Panc1 (cell line): ENCODE measurements around the gene RPL19. TPM values are rescaled to one million over a fixed set of nuclear protein-coding genes. Genes with fewer than 3 reads are reported as not detected.

Experiments
- ATAC-seq: fragments of 200-7000 bp; cut with Tn5 transposase; 2 replicates; pipeline ENCODE4 v1.9.1; 2020; ENCODE audit warnings: mild to moderate bottlenecking, moderate library complexity
- BruUV-seq: library from RNA; stranded (reverse); fragments of 400-500 nt; replicated peaks from 2 replicates; lab custom pipeline; 2021; lab: Mats Ljungman, UMichigan
- CTCF ChIA-PET: fragments of 300-600 bp; sonication (Branson Sonifier 250); formaldehyde crosslinking; loops from one replicate; lab custom pipeline; 2022; ENCODE audit warnings: antibody characterized with exemption; lab: Charles Lee
- POLR2A ChIA-PET: fragments of 300-600 bp; sonication (Branson Sonifier 250); formaldehyde crosslinking; loops from one replicate; lab custom pipeline; 2022; ENCODE audit warnings: antibody characterized with exemption; lab: Charles Lee
- DNase-seq: peaks from one replicate; pipeline ENCODE4 v3.0.0-alpha.2; 2010; ENCODE audit warnings: low read depth, low spot score
- H3K27ac ChIP-seq: 2 replicates; pipeline ENCODE4 v1.5.1; 2011; ENCODE audit warnings: mild to moderate bottlenecking, low read length, inconsistent platforms
- H3K27me3 ChIP-seq: fragments of 200-500 bp; sonication (Bioruptor generic); 2 replicates; pipeline ENCODE4 v1.6.0; 2014; ENCODE audit warnings: low read length, inconsistent platforms; ENCODE audit not compliant: control insufficient read depth, insufficient read depth
- H3K36me3 ChIP-seq: fragments of 200-500 bp; sonication (Bioruptor generic); 2 replicates; pipeline ENCODE4 v1.5.1; 2014; ENCODE audit warnings: inconsistent platforms, mild to moderate bottlenecking, low read length, moderate library complexity; ENCODE audit not compliant: control insufficient read depth, insufficient read depth
- H3K4me1 ChIP-seq: 2 replicates; pipeline ENCODE4 v1.5.1; 2011; ENCODE audit warnings: inconsistent platforms, mild to moderate bottlenecking, low read length, moderate library complexity; ENCODE audit not compliant: control insufficient read depth, insufficient read depth
- H3K4me3 ChIP-seq, 2 experiments: 2 replicates each; pipeline ENCODE4 v1.5.1; 2011 to 2012; ENCODE audit warnings: low read depth in 2 of 2, low read length in 2 of 2, mild to moderate bottlenecking in 2 of 2, inconsistent platforms in 1 of 2, moderate library complexity in 1 of 2
- H3K9me3 ChIP-seq: fragments of 200-500 bp; sonication (Bioruptor generic); 2 replicates; pipeline ENCODE4 v1.5.1; 2014; ENCODE audit warnings: low read depth, mild to moderate bottlenecking, inconsistent platforms, low read length, moderate library complexity; ENCODE audit not compliant: control insufficient read depth, insufficient read depth
- POLR2AphosphoS5 ChIP-seq: IDR thresholded peaks from 2 replicates; pipeline ENCODE4 v1.6.1; 2012; ENCODE audit warnings: mild to moderate bottlenecking, low read depth, low read length, moderate library complexity
- SIN3A ChIP-seq: IDR thresholded peaks from 2 replicates; pipeline ENCODE4 v1.6.1; 2012; ENCODE audit warnings: low read depth, mild to moderate bottlenecking, low read length, moderate library complexity, borderline replicate concordance; ENCODE audit not compliant: insufficient read depth
- TCF7L2 ChIP-seq: IDR thresholded peaks from 2 replicates; pipeline ENCODE4 v1.6.1; 2011; ENCODE audit warnings: mild to moderate bottlenecking, low read depth, low read length, inconsistent platforms
- in situ Hi-C: cut with HindIII; loops from 2 replicates; pipeline ENCODE4 v1.10.0; 2016; ENCODE audit warnings: low sequenced_read_pairs, low pct_unique_long_range_greater_than_20kb
- intact Hi-C: fragments of 100-400 bp; cut with micrococcal nuclease; formaldehyde crosslinking; loops from one replicate; pipeline ENCODE4 v1.10.0; 2022; ENCODE audit not compliant: unreplicated experiment
- total RNA-seq: library from RNA; stranded (reverse); gene quantifications from one replicate; pipeline ENCODE4 v1.2.1, GENCODE V29; 2021; ENCODE audit not compliant: unreplicated experiment
- TF ChIP-seq, protein P1 (sequence below): fragments of 450-650 bp; IDR thresholded peaks from 2 replicates; pipeline ENCODE4 v1.5.1; 2017; ENCODE audit warnings: mild to moderate bottlenecking
- TF ChIP-seq, protein P2 (sequence below), 2 experiments: IDR thresholded peaks; 2 replicates each; pipeline ENCODE4 v1.6.1; 2011 to 2012; ENCODE audit warnings: low read depth in 2 of 2, control low read depth in 1 of 2, low read length in 1 of 2, mild to moderate bottlenecking in 1 of 2, moderate library complexity in 1 of 2; ENCODE audit not compliant: insufficient read depth in 1 of 2

The RPL19 gene
- total RNA-seq, 1 experiment from 2014 or later = 971 TPM

DNA sequence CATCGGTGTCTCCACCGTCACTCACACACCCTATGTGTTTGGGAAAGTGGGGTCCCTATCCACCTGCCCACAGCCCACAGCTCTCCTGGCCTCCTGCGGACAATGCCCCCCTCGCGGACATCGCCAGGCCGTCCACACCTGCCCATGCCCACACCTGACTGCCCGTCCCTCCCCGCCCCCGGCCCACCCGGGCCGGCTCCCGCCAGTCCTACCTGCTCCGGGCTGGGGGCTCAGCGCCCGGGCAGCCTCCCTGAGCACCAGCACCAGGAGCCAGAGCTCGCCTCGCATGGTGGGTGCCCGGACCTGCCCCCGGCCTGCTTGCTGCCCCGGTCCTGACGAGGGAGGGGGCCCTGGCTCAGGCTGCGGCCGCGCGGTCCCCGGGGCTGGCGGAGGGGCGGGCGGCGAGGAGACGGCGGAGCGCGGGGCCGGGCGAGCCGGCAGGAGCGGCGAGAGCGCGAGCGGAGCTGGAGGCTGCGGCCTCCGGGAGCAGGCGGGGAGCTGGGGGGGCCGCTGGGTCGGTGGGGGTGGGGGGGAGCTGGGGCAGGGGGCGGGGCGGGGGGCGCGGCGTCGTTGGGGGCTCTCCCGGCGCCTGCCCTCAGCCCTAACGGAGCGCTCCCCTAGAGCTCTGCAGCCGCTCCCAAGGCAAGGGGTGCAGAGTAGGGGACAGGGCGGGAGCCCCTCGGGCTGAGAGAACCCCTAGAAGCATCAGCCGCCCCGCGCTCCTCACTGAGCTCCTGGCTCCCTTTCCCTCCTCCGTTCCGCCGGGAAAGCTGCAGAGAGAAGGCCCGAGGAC is 48.7 kb upstream of the RPL19 start, which contains the start of gene PLXDC1:
Gene PLXDC1 (minus strand): TSS at position 488 of the 793 bp plus-strand sequence. CDS start 200 bp downstream, at position 288.
- no peak for ATAC-seq
- Histone ChIP-seq H3K27me3 (no peaks in the 10 kb centered on the region), H3K27ac (no peak within 1 kb of the TSS), H3K36me3 (no peaks in the 10 kb centered on the region), H3K4me1 (peaks cover 5% of the 10 kb centered on the region; the same call in 1 of the 2 replicates), H3K9me3 (no peaks in the 10 kb centered on the region), H3K4me3 (peak within 1 kb of the TSS; percentile 84 to 92)
- DNase-seq = no peak
- POLR2A ChIA-PET = interaction anchor here (0.6 kb wide), 3 partner anchors 48 to 181 kb away, joined by 4 read pairs; no protein-coding TSS in a partner anchor
- in situ Hi-C loops (no loop called here), intact Hi-C loops (loop anchor here (5.0 to 10.0 kb wide), 2 partner anchors 77 to 169 kb away; no protein-coding TSS in a partner anchor)
- CTCF ChIA-PET = interaction anchor here (0.6 to 4.2 kb wide), 2 partner anchors 29 to 168 kb away, joined by 4 to 47 read pairs; no protein-coding TSS in a partner anchor
- BruUV-seq = no TSS peak
- TF ChIP-seq, protein P1, sequence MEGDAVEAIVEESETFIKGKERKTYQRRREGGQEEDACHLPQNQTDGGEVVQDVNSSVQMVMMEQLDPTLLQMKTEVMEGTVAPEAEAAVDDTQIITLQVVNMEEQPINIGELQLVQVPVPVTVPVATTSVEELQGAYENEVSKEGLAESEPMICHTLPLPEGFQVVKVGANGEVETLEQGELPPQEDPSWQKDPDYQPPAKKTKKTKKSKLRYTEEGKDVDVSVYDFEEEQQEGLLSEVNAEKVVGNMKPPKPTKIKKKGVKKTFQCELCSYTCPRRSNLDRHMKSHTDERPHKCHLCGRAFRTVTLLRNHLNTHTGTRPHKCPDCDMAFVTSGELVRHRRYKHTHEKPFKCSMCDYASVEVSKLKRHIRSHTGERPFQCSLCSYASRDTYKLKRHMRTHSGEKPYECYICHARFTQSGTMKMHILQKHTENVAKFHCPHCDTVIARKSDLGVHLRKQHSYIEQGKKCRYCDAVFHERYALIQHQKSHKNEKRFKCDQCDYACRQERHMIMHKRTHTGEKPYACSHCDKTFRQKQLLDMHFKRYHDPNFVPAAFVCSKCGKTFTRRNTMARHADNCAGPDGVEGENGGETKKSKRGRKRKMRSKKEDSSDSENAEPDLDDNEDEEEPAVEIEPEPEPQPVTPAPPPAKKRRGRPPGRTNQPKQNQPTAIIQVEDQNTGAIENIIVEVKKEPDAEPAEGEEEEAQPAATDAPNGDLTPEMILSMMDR = no peak
- no peak for TF ChIP-seq TCF7L2
- no peak for TF ChIP-seq POLR2AphosphoS5
- no peak for TF ChIP-seq SIN3A

DNA sequence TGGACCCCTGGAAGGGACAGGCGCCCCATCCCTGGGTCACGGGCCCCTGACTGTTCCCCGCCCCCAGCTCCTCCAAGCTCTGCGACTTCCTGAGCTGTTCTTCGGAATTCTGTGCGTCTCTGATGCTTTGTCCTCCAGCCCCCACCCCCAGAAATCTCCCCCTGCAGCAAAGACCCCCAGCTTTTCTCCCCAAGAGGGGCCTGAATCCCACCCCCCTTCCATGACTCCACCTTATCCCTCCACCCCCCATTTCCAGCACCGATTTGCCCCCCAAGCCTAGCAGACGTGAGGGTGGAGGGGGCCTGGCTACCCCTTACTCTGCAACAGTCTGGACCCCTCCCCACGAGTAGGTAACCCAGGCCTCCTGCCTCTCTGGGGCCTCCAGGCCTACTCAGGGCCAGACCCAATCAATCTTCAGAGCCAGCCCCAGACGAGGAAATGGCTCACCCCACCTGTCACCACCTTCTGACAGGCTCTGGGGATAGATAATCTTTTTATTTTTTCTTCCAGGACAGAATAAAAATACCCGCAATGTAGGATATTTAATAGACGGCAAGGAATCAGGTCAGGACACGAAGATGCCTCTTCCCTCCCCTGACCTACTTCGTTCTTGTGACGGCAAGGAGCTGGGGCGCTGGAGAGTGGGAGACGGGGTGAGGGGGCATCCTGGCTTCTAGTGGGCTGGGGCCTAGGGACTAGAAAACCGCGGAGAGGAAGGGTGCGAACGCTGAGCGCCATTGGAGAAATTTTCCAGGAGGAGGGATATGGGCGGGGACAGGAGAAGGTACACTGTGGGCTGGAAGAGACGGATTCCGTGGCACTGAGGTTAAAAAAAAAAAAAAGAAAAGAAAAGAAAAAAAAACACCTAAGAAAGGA is 47.9 kb upstream of the RPL19 start:
- DNase-seq (no peak), ATAC-seq (no peak)
- Histone ChIP-seq H3K4me3 (peak overlapping the region; percentile 84 to 92), H3K27me3 (no peaks in the 10 kb centered on the region), H3K4me1 (peaks cover 5% of the 10 kb centered on the region; the same call in 1 of the 2 replicates), H3K36me3 (no peaks in the 10 kb centered on the region), H3K9me3 (no peaks in the 10 kb centered on the region), H3K27ac (no peak overlapping the region)
- POLR2A ChIA-PET = interaction anchor here (0.6 kb wide), 1 partner anchor 91 kb away, joined by 4 read pairs; no protein-coding TSS in a partner anchor
- no TSS peak for BruUV-seq
- CTCF ChIA-PET = interaction anchor here (0.6 to 4.2 kb wide), 6 partner anchors 13 to 483 kb away, joined by 3 to 47 read pairs (median 8); no protein-coding TSS in a partner anchor
- intact Hi-C loops (loop anchor here (5.0 to 10.0 kb wide), 2 partner anchors 77 to 170 kb away; no protein-coding TSS in a partner anchor), in situ Hi-C loops (no loop called here)
- TF ChIP-seq SIN3A (no peak), POLR2AphosphoS5 (no peak), TCF7L2 (no peak)
- TF ChIP-seq, protein P2, sequence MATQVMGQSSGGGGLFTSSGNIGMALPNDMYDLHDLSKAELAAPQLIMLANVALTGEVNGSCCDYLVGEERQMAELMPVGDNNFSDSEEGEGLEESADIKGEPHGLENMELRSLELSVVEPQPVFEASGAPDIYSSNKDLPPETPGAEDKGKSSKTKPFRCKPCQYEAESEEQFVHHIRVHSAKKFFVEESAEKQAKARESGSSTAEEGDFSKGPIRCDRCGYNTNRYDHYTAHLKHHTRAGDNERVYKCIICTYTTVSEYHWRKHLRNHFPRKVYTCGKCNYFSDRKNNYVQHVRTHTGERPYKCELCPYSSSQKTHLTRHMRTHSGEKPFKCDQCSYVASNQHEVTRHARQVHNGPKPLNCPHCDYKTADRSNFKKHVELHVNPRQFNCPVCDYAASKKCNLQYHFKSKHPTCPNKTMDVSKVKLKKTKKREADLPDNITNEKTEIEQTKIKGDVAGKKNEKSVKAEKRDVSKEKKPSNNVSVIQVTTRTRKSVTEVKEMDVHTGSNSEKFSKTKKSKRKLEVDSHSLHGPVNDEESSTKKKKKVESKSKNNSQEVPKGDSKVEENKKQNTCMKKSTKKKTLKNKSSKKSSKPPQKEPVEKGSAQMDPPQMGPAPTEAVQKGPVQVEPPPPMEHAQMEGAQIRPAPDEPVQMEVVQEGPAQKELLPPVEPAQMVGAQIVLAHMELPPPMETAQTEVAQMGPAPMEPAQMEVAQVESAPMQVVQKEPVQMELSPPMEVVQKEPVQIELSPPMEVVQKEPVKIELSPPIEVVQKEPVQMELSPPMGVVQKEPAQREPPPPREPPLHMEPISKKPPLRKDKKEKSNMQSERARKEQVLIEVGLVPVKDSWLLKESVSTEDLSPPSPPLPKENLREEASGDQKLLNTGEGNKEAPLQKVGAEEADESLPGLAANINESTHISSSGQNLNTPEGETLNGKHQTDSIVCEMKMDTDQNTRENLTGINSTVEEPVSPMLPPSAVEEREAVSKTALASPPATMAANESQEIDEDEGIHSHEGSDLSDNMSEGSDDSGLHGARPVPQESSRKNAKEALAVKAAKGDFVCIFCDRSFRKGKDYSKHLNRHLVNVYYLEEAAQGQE (IDR thresholded peaks at IDR 0.05; ENCODE audit: insufficient read depth in 1 of 2, low read depth in 2 of 2, low read length in 1 of 2) = no peak
- TF ChIP-seq, protein P1 = no peak
